AG10803 (cell line): ENCODE measurements around the gene ALOX15B.

Experiments used
- DNase-seq: peaks from one replicate; pipeline ENCODE4 v3.0.0; 2010; ENCODE audit warnings: low read depth
- H3K4me3 ChIP-seq: 2 replicates; pipeline ENCODE4 v1.5.1; 2011; ENCODE audit warnings: mild to moderate bottlenecking, low read length, control low read depth
- CTCF ChIP-seq: conservative IDR thresholded peaks from 2 replicates; pipeline ENCODE4 v1.5.1; 2011; ENCODE audit warnings: mild to moderate bottlenecking, low read length, control low read depth, inconsistent platforms

ALOX15B gene

GRCh38 chr17:8005967-8006730 is 32.7 kb upstream of the ALOX15B start:
- H3K4me3 ChIP-seq = no peak overlapping the region
- DNase-seq = no peak
- TF ChIP-seq CTCF = no peak

DNA sequence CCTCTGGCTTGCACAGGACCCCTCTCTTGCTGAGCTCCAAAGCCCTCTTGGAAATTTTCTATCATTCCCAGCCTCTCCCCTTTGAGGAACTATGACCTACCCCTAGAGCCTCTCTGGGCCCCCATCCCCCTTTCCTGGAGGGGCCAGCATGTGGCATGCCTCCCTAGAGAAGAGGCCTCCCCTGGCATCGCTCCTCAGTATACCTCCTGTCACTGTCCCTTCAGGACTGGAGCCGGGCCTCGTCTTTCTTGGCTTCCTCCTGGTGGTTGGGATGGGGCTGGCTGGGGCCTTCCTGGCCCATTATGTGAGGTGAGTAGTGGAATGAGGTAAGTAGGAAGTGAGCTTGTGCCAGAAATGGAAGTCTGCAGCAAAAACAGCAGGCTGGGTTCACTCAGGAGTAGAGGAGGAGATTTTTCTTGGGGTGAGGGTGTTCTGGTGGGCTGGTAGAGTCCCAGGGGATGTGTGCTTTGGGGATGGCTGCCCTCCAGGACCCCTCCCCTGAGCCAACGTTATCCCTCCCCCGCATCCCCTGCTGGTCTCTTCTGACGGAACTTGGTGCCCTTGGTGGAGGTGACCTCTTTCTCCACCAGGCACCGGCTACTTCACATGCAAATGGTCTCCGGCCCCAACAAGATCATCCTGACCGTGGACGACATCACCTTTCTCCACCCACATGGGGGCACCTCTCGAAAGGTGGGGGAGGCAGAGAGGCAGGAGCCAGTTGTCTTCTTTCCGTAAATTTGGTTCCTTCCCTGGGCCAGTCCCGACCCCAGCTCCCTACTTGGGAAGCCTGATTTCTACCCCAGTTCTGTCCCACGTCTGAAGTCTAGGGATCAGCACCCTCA is 31.8 kb upstream of the ALOX15B start:
- no peak overlapping the region for H3K4me3 ChIP-seq
- TF ChIP-seq CTCF = no peak
- DNase-seq = no peak

DNA sequence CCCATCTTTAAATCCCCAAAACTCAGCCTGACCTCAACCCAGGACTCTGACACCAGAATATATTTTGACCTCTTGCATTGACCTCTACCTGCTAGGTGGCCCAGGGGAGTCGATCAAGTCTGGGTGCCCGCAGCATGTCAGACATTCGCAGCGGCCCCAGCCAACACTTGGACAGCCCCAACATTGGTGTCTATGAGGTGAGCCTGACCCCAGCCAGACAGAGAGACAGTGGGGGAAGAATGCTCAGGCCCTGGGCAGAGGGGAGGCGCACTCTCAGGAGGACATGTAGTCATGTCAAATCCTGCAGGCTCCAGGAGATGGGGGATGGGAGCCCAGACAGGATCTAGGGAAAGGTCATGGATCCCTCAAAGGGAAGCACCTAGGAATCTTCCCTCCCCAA is 31.0 kb upstream of the ALOX15B start:
- no peak for DNase-seq
- no peak for TF ChIP-seq CTCF

GRCh38 chr17:8012045-8012580 is 26.7 kb upstream of the ALOX15B start:
- TF ChIP-seq CTCF = no peak
- H3K4me3 ChIP-seq = no peak overlapping the region
- DNase-seq = no peak

More for the DNA sequence above, 31.0 kb upstream of the ALOX15B start:
- H3K4me3 ChIP-seq = no peak overlapping the region

DNA sequence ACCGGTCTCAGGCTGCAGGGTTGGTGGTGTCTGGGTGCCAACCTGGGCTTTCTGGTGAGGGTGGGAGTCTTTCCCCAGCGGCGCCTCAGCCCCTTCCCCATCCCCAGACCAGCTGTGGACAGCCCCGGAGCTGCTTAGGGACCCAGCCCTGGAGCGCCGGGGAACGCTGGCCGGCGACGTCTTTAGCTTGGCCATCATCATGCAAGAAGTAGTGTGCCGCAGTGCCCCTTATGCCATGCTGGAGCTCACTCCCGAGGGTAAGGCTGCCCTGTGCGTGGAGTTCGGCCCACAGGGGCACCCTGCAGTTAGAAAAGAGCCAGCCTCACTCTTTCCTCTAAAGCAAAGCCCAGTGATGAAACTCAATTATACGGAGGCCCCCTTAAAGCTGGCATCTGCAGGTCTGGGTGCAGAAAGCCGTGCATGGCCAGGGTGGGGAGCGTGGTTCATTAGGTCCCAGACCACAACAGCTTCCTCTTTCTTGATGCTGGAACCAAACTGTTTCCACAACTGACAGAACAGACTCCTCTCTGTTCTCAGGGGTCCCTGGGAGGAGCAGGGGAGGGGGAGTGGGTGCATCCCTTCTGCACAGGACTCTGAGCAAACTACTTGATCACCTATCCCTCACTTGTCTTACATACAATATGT is 25.7 kb upstream of the ALOX15B start:
- TF ChIP-seq CTCF = no peak
- no peak overlapping the region for H3K4me3 ChIP-seq
- no peak for DNase-seq

GRCh38 chr17:8013731-8014557 is 24.9 kb upstream of the ALOX15B start:
- H3K4me3 ChIP-seq = no peak overlapping the region
- TF ChIP-seq CTCF = no peak
- DNase-seq = no peak
